ENCODE data around the gene ASXL3. TPM values are rescaled to one million over a fixed set of nuclear protein-coding genes. Genes with fewer than 3 reads are reported as not detected.

The ASXL3 gene
- total RNA-seq, 4 donors from 2014 or later = 0.13 to 0.62 (median 0.41) TPM

GRCh38 chr18:33594799-33595198, 16.8 kb downstream of the ASXL3 start:
- intact Hi-C loops (cut with DNase I; ENCODE audit: low total_unique reads) = no loop called here
- TF ChIP-seq CTCF (IDR thresholded peaks at IDR 0.05) = no peak
- no peak for TF ChIP-seq POLR2A (IDR thresholded peaks at IDR 0.05)
- H3K4me3 ChIP-seq (ENCODE audit: low read depth, poor library complexity, severe bottlenecking) = no peak overlapping the region
- 87 to 93% methylated on average over 1 of the region's 1 CpG for WGBS, 2 donors
- DNase-seq (ENCODE audit: low spot score in 2 of 2) = no peak

GRCh38 chr18:33596178-33596854, 18.3 kb downstream of the ASXL3 start:
- TF ChIP-seq POLR2A (IDR thresholded peaks at IDR 0.05) (no peak), CTCF (IDR thresholded peaks at IDR 0.05) (no peak)
- intact Hi-C loops (cut with DNase I; ENCODE audit: low total_unique reads) = no loop called here
- no peak for DNase-seq (ENCODE audit: low spot score in 2 of 2)
- 37 to 46% methylated on average over 1 of the region's 1 CpG for WGBS, 2 donors
- no peak overlapping the region for H3K4me3 ChIP-seq (ENCODE audit: low read depth, poor library complexity, severe bottlenecking)

GRCh38 chr18:33600846-33601245, 22.8 kb downstream of the ASXL3 start:
- WGBS, 2 donors = 79 to 80% methylated on average over 3 of the region's 3 CpGs
- no peak overlapping the region for H3K4me3 ChIP-seq (ENCODE audit: low read depth, poor library complexity, severe bottlenecking)
- no peak for DNase-seq (ENCODE audit: low spot score in 2 of 2)
- intact Hi-C loops (cut with DNase I; ENCODE audit: low total_unique reads) = no loop called here
- TF ChIP-seq POLR2A (IDR thresholded peaks at IDR 0.05) (no peak), CTCF (IDR thresholded peaks at IDR 0.05) (no peak)

- DNase-seq (ENCODE audit: low spot score in 2 of 2) = no peak
- intact Hi-C loops (cut with DNase I; ENCODE audit: low total_unique reads) = no loop called here
- no peak overlapping the region for H3K4me3 ChIP-seq (ENCODE audit: low read depth, poor library complexity, severe bottlenecking)
- TF ChIP-seq POLR2A (IDR thresholded peaks at IDR 0.05) (no peak), CTCF (IDR thresholded peaks at IDR 0.05) (no peak)
- WGBS, 2 donors = 57 to 71% methylated on average over 2 of the region's 2 CpGs
Observed at GRCh38 chr18:33603454-33603853, 25.4 kb downstream of the ASXL3 start.

GRCh38 chr18:33605250-33605649, 27.2 kb downstream of the ASXL3 start:
- intact Hi-C loops (cut with DNase I; ENCODE audit: low total_unique reads) = no loop called here

More at GRCh38 chr18:33605250-33605649, 27.2 kb downstream of the ASXL3 start:
- DNase-seq (ENCODE audit: low spot score in 2 of 2) = no peak
- H3K4me3 ChIP-seq (ENCODE audit: low read depth, poor library complexity, severe bottlenecking) = no peak overlapping the region
- TF ChIP-seq CTCF (IDR thresholded peaks at IDR 0.05) = no peak
- TF ChIP-seq POLR2A (IDR thresholded peaks at IDR 0.05) = no peak
